GM23338 (cell line): ENCODE measurements around the gene TMSB4X. TPM values are rescaled to one million over a fixed set of nuclear protein-coding genes. Genes with fewer than 3 reads are reported as not detected.
"Not testable (repeated sequence)": the region's sequence is repeated elsewhere in the genome, so short reads cannot be mapped to it uniquely, and the experiment has no call there.

Experiments
- ATAC-seq: fragments of 200-7000 bp; cut with Tn5 transposase; 3 replicates; pipeline ENCODE4 v1.9.1; 2020
- DNase-seq: peaks from one replicate; pipeline ENCODE4 v3.0.0-alpha.2; 2015; ENCODE audit warnings: low spot score
- H2AFZ ChIP-seq: fragments of 200-600 bp; sonication (generic); 2 replicates; pipeline ENCODE4 v1.8.0; 2016; ENCODE audit warnings: antibody characterized with exemption, mild to moderate bottlenecking, moderate library complexity
- H3F3A ChIP-seq: fragments of 200-600 bp; sonication (generic); replicated peaks from 2 replicates; pipeline ENCODE4 v1.8.0; 2017; ENCODE audit warnings: antibody characterized with exemption, mixed run types, low read depth
- H3K27ac ChIP-seq: fragments of 200-600 bp; sonication (generic); 2 replicates; pipeline ENCODE4 v1.6.1; 2016; ENCODE audit warnings: low read depth
- H3K27me3 ChIP-seq: fragments of 200-600 bp; sonication (generic); 2 replicates; pipeline ENCODE4 v1.8.0; 2016; ENCODE audit warnings: mild to moderate bottlenecking, mixed run types, moderate library complexity; ENCODE audit not compliant: insufficient read depth
- H3K36me3 ChIP-seq: fragments of 200-600 bp; sonication (generic); 2 replicates; pipeline ENCODE4 v1.8.0; 2016; ENCODE audit warnings: mild to moderate bottlenecking; ENCODE audit not compliant: insufficient read depth
- H3K4me1 ChIP-seq: fragments of 200-600 bp; sonication (generic); 2 replicates; pipeline ENCODE4 v1.8.0; 2016; ENCODE audit warnings: mild to moderate bottlenecking, moderate library complexity; ENCODE audit not compliant: insufficient read depth
- H3K4me2 ChIP-seq: fragments of 200-600 bp; sonication (generic); 2 replicates; pipeline ENCODE4 v1.7.1; 2017; ENCODE audit warnings: mixed run types
- H3K4me3 ChIP-seq: fragments of 200-600 bp; sonication (generic); 2 replicates; pipeline ENCODE4 v1.6.1; 2016; ENCODE audit warnings: mixed run types
- H3K79me2 ChIP-seq: fragments of 200-600 bp; sonication (generic); replicated peaks from 2 replicates; pipeline ENCODE4 v1.8.0; 2017; ENCODE audit warnings: mild to moderate bottlenecking; ENCODE audit not compliant: insufficient read depth
- H3K9me2 ChIP-seq: fragments of 200-600 bp; sonication (generic); 2 replicates; pipeline ENCODE4 v1.8.0; 2017; ENCODE audit not compliant: insufficient read depth
- H4K20me1 ChIP-seq: fragments of 200-600 bp; sonication (generic); replicated peaks from 2 replicates; pipeline ENCODE4 v1.8.0; 2017; ENCODE audit warnings: mild to moderate bottlenecking; ENCODE audit not compliant: insufficient read depth
- H3K27ac Mint-ChIP-seq: 2 replicates; pipeline ENCODE4 v1.8.0; 2020; ENCODE audit warnings: inconsistent platforms, mild to moderate bottlenecking, moderate library complexity, mixed read lengths
- H3K27me3 Mint-ChIP-seq: 3 replicates; pipeline ENCODE4 v1.8.0; 2022; ENCODE audit warnings: low read depth, mild to moderate bottlenecking, moderate library complexity, mixed read lengths, inconsistent platforms; ENCODE audit not compliant: insufficient read depth, poor library complexity
- H3K36me3 Mint-ChIP-seq: 3 replicates; pipeline ENCODE4 v1.8.0; 2021; ENCODE audit warnings: low read depth, mild to moderate bottlenecking, inconsistent platforms, moderate library complexity, mixed read lengths
- H3K4me1 Mint-ChIP-seq: 3 replicates; pipeline ENCODE4 v1.8.0; 2020; ENCODE audit warnings: mild to moderate bottlenecking, inconsistent platforms, mixed read lengths
- H3K4me3 Mint-ChIP-seq: 3 replicates; pipeline ENCODE4 v1.8.0; 2021; ENCODE audit warnings: moderate library complexity, mild to moderate bottlenecking, inconsistent platforms, mixed read lengths
- H3K9me3 Mint-ChIP-seq: 3 replicates; pipeline ENCODE4 v1.8.0; 2020; ENCODE audit warnings: moderate library complexity, mild to moderate bottlenecking, inconsistent platforms, mixed read lengths
- CREB1 ChIP-seq: fragments of 250-450 bp; sonication (Bioruptor Pico); IDR thresholded peaks from 2 replicates; pipeline ENCODE4 v1.5.0; 2020; ENCODE audit warnings: low read depth, mild to moderate bottlenecking, moderate library complexity
- CTCF ChIP-seq, 2 experiments: fragments of 200-600 bp in 1 of 2; sonication (generic) in 1 of 2; conservative IDR thresholded peaks; 2 replicates each; pipeline versions ENCODE4 v1.5.1 to v1.6.1; 2016 to 2017; ENCODE audit warnings: antibody characterized with exemption in 2 of 2, low read depth in 2 of 2, mild to moderate bottlenecking in 2 of 2, moderate library complexity in 1 of 2
- ETS1 ChIP-seq: IDR thresholded peaks from 2 replicates; pipeline ENCODE4 v1.6.1; 2016; ENCODE audit warnings: antibody characterized with exemption
- EZH2 ChIP-seq: fragments of 200-600 bp; sonication (generic); IDR thresholded peaks from one replicate; pipeline ENCODE4 v1.8.0; 2017; ENCODE audit warnings: antibody characterized with exemption, mild to moderate bottlenecking, low read depth; ENCODE audit not compliant: unreplicated experiment
- EZH2phosphoT487 ChIP-seq: fragments of 200-600 bp; sonication (generic); IDR thresholded peaks from one replicate; pipeline ENCODE4 v1.8.1; 2018; ENCODE audit warnings: antibody characterized with exemption; ENCODE audit not compliant: unreplicated experiment
- JUNB ChIP-seq: IDR thresholded peaks from one replicate; pipeline ENCODE4 v1.6.1; 2016; ENCODE audit warnings: antibody characterized with exemption; ENCODE audit not compliant: unreplicated experiment
- NANOG ChIP-seq: IDR thresholded peaks from 2 replicates; pipeline ENCODE4 v1.6.1; 2016; ENCODE audit warnings: antibody characterized with exemption, borderline replicate concordance
- POLR2AphosphoS5 ChIP-seq: IDR thresholded peaks from 2 replicates; pipeline ENCODE4 v1.6.1; 2016; ENCODE audit warnings: antibody characterized with exemption, low read depth
- STAT1 ChIP-seq: IDR thresholded peaks from one replicate; pipeline ENCODE4 v1.6.1; 2016; ENCODE audit warnings: antibody characterized with exemption; ENCODE audit not compliant: unreplicated experiment
- ZNF114 ChIP-seq: fragments of 250-450 bp; sonication (Bioruptor Pico); IDR thresholded peaks from 2 replicates; pipeline ENCODE4 v1.5.0; 2020; ENCODE audit warnings: mild to moderate bottlenecking, moderate library complexity
- ZNF331 ChIP-seq: fragments of 250-450 bp; sonication (Bioruptor Pico); IDR thresholded peaks from 2 replicates; pipeline ENCODE4 v1.5.0; 2020; ENCODE audit warnings: low read depth, mild to moderate bottlenecking, moderate library complexity
- polyA plus RNA-seq: library from polyadenylated mRNA; unstranded; fragments of >200 nt; fragmentation: Nextera tagmentation; extraction: Ambion mirVana; gene quantifications from 2 replicates; pipeline ENCODE4 v1.2.1, GENCODE V29; 2016
- total RNA-seq: library from RNA; depleted of rRNA; stranded (reverse); fragments of >200 nt; shearing (Covaris generic); gene quantifications from 2 replicates; pipeline ENCODE4 v1.2.3, GENCODE V29; 2014

TMSB4X gene
- total and polyA plus RNA-seq, 2 experiments from 2014 or later = 999 to 6,191 TPM

DNA sequence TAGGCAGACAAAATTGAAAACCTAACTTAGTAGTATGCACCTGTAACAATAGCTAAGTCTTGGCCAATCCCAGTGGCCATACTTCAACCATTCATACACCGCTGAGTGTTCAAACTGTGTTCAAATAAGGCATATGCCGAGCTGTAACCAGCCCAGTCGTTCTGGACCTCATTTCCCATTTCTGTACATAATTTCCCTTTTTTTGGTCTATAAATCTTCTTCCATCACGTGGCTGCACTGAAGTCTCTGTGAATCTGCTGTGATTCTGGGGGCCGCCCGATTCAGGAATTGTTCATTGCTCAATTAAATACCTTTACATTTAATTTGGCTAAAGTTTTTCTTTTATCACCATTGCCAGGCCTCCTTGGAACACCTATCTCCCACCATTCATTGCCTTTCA, 41.8 kb downstream of the TMSB4X start:
- not testable (repeated sequence) for H3K9me2 ChIP-seq, H3K27ac Mint-ChIP-seq, H3K9me3 Mint-ChIP-seq, H2AFZ ChIP-seq, H3K27me3 ChIP-seq, H3K36me3 ChIP-seq, H3K4me3 ChIP-seq, H3K4me3 Mint-ChIP-seq, H4K20me1 ChIP-seq, H3K4me2 ChIP-seq, H3K27me3 Mint-ChIP-seq, DNase-seq, H3F3A ChIP-seq, H3K36me3 Mint-ChIP-seq, H3K27ac ChIP-seq, ATAC-seq, H3K79me2 ChIP-seq
- peaks cover 23% of the 10 kb centered on the region for H3K4me1 Mint-ChIP-seq
- H3K4me1 ChIP-seq = peaks cover 11% of the 10 kb centered on the region

GRCh38 chrX:13022926-13023325, 48.0 kb downstream of the TMSB4X start:
- Mint-ChIP-seq H3K4me3 (no peak overlapping the region; the same call in 2 of the 3 replicates), H3K4me1 (peaks cover 15% of the 10 kb centered on the region), H3K27ac (no peak overlapping the region), H3K36me3 (no peaks in the 10 kb centered on the region), H3K27me3 (peaks cover 6% of the 10 kb centered on the region), H3K9me3 (no peaks in the 10 kb centered on the region)
- Histone ChIP-seq H3K79me2 (no peaks in the 10 kb centered on the region), H3K27ac (no peak overlapping the region), H3K27me3 (no peaks in the 10 kb centered on the region), H4K20me1 (no peaks in the 10 kb centered on the region), H3K4me1 (peaks cover 8% of the 10 kb centered on the region; the same call in 1 of the 2 replicates), H3K4me3 (no peak overlapping the region), H3K4me2 (peak overlapping the region; percentile 65), H3K9me2 (no peaks in the 10 kb centered on the region), H3F3A (no peaks in the 10 kb centered on the region), H2AFZ (0 out of 2 replicates have a peak overlapping the region, but pooled peaks have one; percentile 14), H3K36me3 (no peaks in the 10 kb centered on the region)
- no peak for ATAC-seq
- TF ChIP-seq EZH2 = no peak
- TF ChIP-seq STAT1 = no peak
- TF ChIP-seq ZNF331 (CRISPR knock-in tag) = no peak
- TF ChIP-seq ETS1 = no peak
- no peak for TF ChIP-seq ZNF114 (CRISPR knock-in tag)
- TF ChIP-seq EZH2phosphoT487 = no peak
- no peak for TF ChIP-seq JUNB
- no peak for TF ChIP-seq NANOG
- no peak for TF ChIP-seq CTCF (conservative IDR thresholded peaks at IDR 0.05; ENCODE audit: low read depth in 2 of 2)
- no peak for TF ChIP-seq POLR2AphosphoS5
- TF ChIP-seq CREB1 (CRISPR knock-in tag) = no peak
- no peak for DNase-seq
